Endometrial microvascular endothelial cells (primary cell): ENCODE data around the gene PDK2. TPM values are rescaled to one million over a fixed set of nuclear protein-coding genes. Genes with fewer than 3 reads are reported as not detected.
"Not testable (repeated sequence)": the region's sequence is repeated elsewhere in the genome, so short reads cannot be mapped to it uniquely, and the experiment has no call there.

Source experiments
- in situ Hi-C: cut with HindIII; loops from 2 replicates; pipeline ENCODE4 v1.10.0; 2017; ENCODE audit warnings: low sequenced_read_pairs, low pct_unique_long_range_greater_than_20kb; ENCODE audit errors: inconsistent ontology term
- total RNA-seq: library from RNA; depleted of rRNA; stranded (reverse); fragments of >200 nt; gene quantifications from one replicate; pipeline ENCODE4 v1.2.3, GENCODE V29; 2015; ENCODE audit errors: inconsistent ontology term

PDK2 gene
- total RNA-seq, 1 donor from 2014 or later: 12.2 TPM

DNA sequence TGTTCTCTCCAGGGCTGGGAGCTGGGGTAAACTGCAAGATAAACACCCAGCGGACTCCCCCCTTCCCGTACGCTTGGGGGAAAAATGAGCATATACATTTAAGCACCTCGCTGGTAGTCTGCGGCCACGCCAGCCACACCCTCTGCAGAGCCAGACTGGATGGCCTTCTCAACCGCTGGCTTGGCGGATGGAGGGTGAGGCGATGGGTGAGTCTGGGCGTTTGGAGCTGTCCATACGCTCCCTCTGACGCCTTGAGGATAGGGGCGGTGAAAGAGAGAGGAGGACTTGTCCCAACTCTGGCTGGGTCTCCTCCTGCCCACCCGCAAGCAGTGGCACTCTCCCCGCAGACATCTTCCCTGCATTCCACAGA lies 38.2 kb upstream of the PDK2 start:
- in situ Hi-C loops: no loop called here

DNA sequence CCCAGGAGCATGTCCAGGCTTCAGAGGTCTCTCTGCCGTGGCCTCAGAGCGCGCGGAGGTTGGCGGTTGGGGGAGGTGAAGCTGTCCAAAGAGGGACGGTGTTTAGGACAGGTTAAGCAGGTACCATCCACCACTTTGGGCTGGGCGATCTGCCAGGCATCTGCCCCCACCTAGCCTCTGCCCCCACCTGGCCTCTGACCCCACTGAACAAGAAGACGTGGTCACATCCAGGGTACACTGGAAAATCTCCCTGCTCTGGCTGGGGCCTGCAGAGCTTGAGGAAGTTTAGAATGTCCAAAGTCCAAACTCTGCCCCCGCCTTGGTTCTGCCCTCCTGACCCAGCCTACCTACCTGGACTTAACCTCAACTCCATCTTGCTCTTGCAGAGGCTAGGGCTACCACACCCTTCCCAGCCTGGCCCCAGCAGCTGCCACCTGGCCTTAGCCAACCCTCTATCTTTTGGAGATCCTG lies 37.6 kb upstream of the PDK2 start:
- in situ Hi-C loops: no loop called here

- in situ Hi-C loops: no loop called here
Observed at GRCh38 chr17:50058296-50058953, 36.7 kb upstream of the PDK2 start.

DNA sequence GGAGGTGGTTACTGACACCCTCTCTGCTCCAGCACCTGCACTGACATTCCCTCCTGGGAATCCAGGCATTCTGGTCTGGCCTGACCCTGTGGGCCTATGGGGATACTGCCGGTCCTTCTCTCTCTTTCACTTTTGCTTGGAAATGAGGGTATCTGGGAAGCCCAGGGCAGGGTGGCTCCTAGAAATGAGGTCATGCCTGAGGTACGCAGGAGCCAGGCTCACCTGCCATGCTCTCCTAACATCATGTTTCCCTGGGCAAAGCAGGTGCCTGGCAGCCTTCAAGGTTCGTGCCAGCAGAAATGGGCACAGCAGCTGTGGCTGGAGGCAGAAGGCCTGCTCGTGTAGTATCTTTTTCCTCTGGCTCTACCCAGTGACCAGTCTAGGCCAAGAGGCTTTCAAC lies 35.9 kb upstream of the PDK2 start:
- in situ Hi-C loops: no loop called here

DNA sequence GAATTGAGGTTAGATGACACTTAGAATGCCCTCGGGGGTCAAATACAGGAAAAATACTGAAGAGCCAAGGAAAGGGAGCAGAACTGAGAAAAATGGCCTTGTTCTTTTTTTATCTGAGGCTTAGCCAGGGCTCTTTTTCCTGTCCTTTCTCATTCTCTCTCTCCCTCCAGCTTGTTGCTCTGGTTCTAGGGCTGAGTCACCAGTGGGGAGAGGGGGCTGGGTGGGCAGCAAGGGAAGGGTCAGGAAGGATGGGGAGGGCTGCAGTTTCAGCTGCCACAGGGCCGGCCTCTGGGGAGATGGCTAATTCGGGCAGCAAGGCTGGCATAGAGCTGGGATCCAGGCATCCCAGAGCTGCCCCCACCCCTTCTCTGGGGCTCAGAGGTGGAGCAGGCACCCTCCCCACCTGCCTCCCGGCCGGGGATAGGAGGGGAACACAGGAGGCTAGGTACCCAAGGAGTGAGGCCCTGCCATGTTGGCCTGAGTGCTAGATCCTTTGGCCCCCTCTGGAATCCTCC lies 35.3 kb upstream of the PDK2 start:
- in situ Hi-C loops: no loop called here

- in situ Hi-C loops: no loop called here
Observed at GRCh38 chr17:50060951-50061712, 34.0 kb upstream of the PDK2 start.

DNA sequence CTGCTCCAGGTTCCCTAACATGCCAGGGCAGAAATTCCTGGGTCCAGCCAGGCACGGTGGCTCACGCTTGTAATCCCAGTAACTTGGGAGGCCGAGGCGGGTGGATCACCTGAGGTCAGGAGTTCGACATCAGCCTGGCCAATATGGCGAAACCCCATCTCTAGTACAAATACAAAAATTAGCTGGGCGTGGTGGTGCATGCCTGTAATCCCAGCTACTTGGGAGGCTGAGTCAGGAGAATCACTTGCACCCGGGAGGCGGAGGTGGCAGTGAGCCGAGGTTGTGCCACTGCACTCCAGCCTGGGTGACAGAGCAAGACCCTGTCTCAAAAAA lies 33.5 kb upstream of the PDK2 start:
- in situ Hi-C loops: not testable (repeated sequence)

- in situ Hi-C loops: no loop called here
Observed at GRCh38 chr17:50062293-50063243, 32.6 kb upstream of the PDK2 start.

DNA sequence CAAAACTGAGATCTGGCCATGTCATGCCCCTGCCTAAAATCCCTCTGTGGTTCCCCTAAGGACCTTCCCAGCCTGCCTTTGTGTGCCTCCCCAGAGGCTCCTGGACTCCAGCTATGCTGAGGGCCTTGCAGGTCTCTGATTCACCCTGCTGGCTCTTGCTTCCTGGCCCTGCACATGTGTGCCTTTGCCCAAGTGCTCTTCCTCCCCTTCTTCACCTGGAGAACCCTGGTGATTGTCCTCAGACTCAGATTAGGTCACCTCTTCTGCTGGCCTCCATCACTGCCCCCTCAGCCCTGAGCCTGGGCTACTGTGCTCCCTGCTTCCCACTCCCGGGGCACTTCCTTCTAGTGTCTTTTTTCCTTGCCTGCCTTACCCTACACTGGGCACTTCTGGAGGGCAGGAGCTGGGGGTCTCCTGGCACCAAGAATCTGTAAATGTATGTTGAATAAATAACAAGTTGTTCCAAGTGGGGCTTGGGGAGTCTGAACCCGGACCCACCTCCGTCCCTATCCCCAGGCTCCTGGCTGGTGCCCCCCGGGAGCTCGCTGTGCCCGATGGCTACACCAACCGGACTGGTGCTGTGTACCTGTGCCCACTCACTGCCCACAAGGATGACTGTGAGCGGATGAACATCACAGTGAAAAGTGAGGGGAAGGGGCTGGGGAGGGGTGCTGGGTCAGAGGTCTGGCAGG lies 31.4 kb upstream of the PDK2 start:
- in situ Hi-C loops: no loop called here

DNA sequence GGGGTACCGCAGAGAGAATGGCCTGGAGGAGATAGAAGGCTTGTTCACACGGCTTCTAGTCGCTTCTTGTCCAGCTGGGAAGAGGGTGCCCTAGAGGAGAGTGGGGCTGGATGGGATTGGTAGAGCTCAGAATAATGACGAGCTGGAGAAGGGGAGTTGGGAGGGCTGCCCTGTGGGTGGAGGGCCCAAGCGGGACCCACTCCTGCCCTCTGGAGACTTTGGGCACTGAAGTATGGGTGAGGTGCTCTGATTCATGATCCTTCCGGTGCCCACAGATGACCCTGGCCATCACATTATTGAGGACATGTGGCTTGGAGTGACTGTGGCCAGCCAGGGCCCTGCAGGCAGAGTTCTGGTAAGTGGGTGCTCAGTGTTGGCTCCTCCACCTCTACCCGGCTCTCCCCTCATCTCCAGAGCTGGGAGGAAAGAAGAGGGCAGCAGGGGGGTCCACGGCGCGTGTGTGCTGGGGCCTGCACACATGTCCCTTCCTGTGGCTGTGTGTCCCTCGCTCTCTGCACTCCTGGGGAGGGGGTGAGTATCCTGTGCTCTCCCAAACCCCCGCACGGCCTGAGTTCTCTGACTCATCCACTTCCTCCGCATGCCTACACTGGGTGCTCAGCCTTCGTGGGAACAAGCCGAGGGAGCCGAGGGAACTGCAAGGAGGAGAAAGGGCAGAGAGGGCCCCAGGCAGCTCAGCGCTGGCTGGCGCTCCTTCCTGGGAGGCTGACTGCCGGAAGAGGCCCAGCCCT lies 30.7 kb upstream of the PDK2 start:
- in situ Hi-C loops: no loop called here

GRCh38 chr17:50065056-50065455 lies 30.1 kb upstream of the PDK2 start:
- in situ Hi-C loops: no loop called here

DNA sequence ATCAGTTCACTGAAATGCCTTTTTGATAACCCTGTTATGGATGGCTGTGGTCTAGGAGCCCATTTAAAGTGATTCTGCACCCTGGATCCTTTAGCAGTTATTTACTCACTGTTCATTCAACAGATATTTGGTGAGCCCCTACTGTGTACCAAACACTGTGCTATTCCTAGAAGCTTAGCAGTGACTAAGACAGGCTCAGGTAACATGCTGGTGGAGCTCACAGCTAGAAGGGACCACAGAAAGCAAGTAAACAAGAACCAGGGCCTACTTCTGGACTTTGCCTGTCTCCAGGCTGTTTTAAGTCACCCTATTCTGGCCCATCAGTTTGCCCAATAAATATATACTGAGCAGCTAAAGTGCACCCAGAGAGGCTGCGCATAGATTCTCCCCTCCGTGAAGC lies 28.2 kb upstream of the PDK2 start:
- in situ Hi-C loops: no loop called here

GRCh38 chr17:50067996-50068395 lies 27.2 kb upstream of the PDK2 start:
- in situ Hi-C loops: no loop called here

DNA sequence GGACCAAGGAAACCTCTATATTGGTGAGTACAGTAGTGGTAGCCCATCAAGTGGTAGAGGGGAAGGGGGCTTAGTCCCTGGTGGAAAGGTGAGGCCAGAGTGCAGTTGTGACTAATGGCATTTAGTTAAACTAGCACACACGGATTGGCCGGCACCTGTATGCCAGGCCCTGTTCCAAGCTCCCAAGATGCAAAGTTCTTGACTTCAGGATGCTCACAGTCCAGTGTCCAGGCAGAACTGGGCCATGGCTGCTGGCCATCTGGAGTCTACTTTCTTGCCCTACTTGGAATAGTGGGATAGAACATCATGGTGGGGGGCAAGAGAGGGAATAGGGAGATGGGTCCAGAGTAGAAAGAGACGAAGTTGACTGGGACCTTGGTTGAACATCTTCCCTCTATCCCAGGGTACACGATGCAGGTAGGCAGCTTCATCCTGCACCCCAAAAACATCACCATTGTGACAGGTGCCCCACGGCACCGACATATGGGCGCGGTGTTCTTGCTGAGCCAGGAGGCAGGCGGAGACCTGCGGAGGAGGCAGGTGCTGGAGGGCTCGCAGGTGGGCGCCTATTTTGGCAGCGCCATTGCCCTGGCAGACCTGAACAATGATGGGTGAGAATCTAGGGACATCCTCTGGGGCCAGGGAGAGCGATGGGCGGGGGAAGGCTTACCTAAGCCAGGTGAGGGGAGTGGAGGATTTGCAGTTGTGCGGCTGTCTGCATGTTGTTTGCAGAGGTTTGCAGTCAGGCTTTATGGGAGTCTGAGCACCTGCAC lies 24.1 kb upstream of the PDK2 start:
- in situ Hi-C loops: no loop called here

DNA sequence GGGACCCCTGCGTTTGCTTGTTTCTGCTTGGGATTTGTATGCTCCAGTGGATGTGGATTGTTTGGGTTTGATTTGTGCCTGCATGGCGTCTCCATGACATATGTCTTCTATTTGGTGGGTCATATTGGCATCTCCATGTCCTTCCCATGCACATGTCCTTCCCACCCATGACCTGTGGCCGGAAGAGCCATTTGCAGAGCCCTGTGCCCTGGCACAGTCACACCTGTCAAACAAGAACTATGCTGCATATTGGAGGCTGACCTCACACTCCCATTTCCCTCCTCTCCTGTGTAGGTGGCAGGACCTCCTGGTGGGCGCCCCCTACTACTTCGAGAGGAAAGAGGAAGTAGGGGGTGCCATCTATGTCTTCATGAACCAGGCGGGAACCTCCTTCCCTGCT lies 23.5 kb upstream of the PDK2 start:
- in situ Hi-C loops: no loop called here

GRCh38 chr17:50072130-50072529 lies 23.0 kb upstream of the PDK2 start:
- in situ Hi-C loops: no loop called here

- in situ Hi-C loops: no loop called here
Observed at GRCh38 chr17:50072925-50073324, 22.2 kb upstream of the PDK2 start.

GRCh38 chr17:50074227-50074626 lies 20.9 kb upstream of the PDK2 start:
- in situ Hi-C loops: no loop called here
